Activated naive CD8-positive, alpha-beta T cell treated with anti-CD3 and anti-CD28 coated beads, Interleukin-2, amount 50 U/mL, for 24 hours (primary cell): Measurements from ENCODE around the gene TENM4.

Source experiments
- ATAC-seq: fragments of 150-1000 bp; cut with Tn5 transposase; one replicate; pipeline ENCODE4 v1.10.0; 2021
- DNase-seq: peaks from one replicate; pipeline ENCODE4 v3.0.0; 2021
- H3K27ac Mint-ChIP-seq: one replicate; pipeline ENCODE4 v1.8.0; 2021; ENCODE audit warnings: mild to moderate bottlenecking, mixed read lengths
- H3K27me3 Mint-ChIP-seq: one replicate; pipeline ENCODE4 v1.8.0; 2021; ENCODE audit warnings: mixed read lengths
- H3K36me3 Mint-ChIP-seq: one replicate; pipeline ENCODE4 v1.8.0; 2021; ENCODE audit warnings: low read depth, mixed read lengths
- H3K4me1 Mint-ChIP-seq: one replicate; pipeline ENCODE4 v1.8.0; 2021; ENCODE audit warnings: mixed read lengths
- H3K4me3 Mint-ChIP-seq: one replicate; pipeline ENCODE4 v1.8.0; 2021; ENCODE audit warnings: mild to moderate bottlenecking, moderate library complexity, mixed read lengths
- H3K9me3 Mint-ChIP-seq: one replicate; pipeline ENCODE4 v1.8.0; 2021; ENCODE audit warnings: mixed read lengths

The TENM4 gene

DNA sequence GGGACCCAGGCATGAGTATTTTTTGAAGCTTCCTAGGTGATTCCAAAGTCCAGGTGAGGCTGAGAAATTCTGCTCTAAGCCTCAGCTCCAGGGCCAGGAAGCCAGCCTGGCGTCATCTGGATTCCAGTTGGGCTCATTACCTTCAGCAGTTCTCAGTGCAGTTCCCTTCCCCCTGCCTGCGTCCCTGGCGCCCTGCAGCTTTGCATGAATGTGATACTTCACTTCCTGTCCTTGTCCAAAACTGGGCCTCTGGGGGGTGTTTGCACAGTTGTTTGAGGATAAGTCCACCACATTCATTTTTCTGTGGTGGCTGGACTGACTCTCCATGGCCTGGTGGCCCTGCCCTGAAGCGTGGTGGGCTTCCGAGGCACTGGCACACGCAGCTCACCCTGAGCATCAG lies 98.1 kb downstream of the TENM4 start:
- Mint-ChIP-seq H3K9me3 (no peaks in the 10 kb centered on the region), H3K27me3 (no peaks in the 10 kb centered on the region), H3K36me3 (no peaks in the 10 kb centered on the region), H3K4me3 (no peak overlapping the region), H3K27ac (no peak overlapping the region), H3K4me1 (no peaks in the 10 kb centered on the region)
- ATAC-seq: no peak
- no peak for DNase-seq

DNA sequence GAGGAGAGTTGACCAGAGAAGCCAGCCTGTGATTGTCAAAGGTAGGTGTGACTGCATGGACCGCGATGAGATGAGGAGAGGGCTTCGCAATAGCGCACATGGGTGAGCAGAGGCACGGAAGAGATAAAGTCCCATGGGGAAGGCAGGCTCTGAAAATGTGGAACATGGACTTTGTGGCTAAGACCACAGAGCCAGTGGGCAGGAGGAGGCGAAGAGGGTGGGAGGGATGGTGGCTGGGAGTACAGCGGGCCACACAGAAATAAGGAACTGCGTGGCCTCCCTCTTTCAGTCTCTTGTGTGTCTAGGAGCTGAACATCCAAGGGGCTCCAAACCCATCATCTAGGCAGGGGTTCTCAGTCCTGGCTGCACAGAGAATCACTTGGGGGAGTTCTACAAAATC lies 98.6 kb downstream of the TENM4 start:
- no peak overlapping the region for H3K27ac Mint-ChIP-seq
- no peaks in the 10 kb centered on the region for H3K36me3 Mint-ChIP-seq
- no peaks in the 10 kb centered on the region for H3K4me1 Mint-ChIP-seq
- H3K27me3 Mint-ChIP-seq: no peaks in the 10 kb centered on the region
- no peak overlapping the region for H3K4me3 Mint-ChIP-seq
- no peaks in the 10 kb centered on the region for H3K9me3 Mint-ChIP-seq
- no peak for ATAC-seq
- no peak for DNase-seq

DNA sequence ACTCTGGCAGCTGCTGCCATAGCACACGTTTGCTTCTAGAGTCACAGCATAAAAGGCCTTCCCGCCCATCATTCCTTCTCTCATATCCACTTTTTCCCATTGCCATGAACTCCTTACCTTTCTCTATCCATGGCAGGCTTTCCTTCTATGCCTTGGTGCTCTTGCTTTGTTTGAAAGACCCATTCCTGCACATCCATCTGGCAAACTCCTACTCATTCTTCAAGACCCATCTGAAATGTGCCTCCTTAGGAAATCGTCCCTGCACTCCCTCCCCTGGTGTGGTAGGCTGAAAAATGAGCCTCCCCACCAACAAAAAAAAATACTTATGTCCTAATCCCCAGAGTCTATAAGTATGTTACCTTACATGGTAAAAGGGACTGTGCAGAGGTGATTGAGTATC lies 100.3 kb downstream of the TENM4 start:
- ATAC-seq: no peak
- DNase-seq: no peak
- no peaks in the 10 kb centered on the region for H3K36me3 Mint-ChIP-seq
- no peaks in the 10 kb centered on the region for H3K9me3 Mint-ChIP-seq
- no peaks in the 10 kb centered on the region for H3K27me3 Mint-ChIP-seq
- no peaks in the 10 kb centered on the region for H3K4me1 Mint-ChIP-seq
- no peak overlapping the region for H3K27ac Mint-ChIP-seq
- H3K4me3 Mint-ChIP-seq: no peak overlapping the region

DNA sequence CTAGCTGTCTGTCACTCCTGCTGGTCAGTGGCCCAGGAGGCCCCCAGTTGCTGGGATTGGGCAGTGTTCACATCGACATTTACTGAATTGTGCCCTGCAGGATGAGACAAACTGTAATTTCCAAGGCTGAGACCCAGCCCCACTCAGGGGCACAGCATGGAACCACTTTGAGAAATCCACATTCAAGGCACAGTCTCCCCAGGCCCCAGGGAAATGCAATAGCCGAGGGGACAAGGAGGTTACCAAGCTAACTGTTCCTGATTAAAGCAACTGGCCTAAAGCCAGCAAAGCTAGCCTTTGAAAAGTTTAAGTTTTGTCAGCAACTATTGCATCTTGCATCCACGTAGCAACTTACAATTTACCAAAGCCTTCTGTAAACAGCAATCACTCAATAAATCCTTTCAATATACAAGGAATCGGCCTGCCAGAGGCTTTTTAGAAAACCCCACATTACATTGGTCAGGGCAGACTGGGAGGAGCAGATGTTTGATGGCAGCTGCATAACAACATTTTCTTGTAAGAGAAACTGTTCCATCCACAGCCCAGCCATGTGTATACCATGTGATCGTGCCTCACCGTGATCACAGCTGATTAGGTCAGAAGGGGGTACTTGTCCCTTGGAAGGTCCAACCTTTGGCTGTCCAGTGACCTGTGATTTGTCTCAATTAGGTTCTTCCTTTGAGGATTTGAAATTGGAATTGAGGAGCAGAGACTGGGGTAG lies 103.9 kb downstream of the TENM4 start:
- H3K27me3 Mint-ChIP-seq: no peaks in the 10 kb centered on the region
- no peaks in the 10 kb centered on the region for H3K9me3 Mint-ChIP-seq
- no peaks in the 10 kb centered on the region for H3K4me1 Mint-ChIP-seq
- H3K36me3 Mint-ChIP-seq: no peaks in the 10 kb centered on the region
- no peak for DNase-seq
- no peak overlapping the region for H3K4me3 Mint-ChIP-seq
- ATAC-seq: no peak
- H3K27ac Mint-ChIP-seq: no peak overlapping the region

DNA sequence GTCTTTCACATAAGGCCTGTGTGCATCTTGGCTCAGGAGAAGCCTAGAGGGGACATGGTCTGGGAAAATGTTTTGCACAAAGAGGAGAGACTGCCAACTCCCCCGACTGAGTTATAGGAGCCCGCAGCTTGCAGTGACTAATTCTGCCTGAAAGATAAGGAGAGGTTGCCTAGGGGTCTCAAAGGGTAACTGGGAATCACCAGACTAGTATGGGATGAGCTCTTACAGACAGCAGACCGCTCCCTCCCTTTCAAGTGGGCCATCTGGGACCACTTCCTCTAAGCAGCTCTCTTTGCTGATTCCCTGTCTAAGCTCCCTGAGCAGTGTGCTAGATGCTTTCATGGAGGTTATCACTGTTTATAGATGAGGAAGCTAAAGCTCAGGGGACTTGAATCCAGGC lies 105.1 kb downstream of the TENM4 start:
- Mint-ChIP-seq H3K4me3 (no peak overlapping the region), H3K4me1 (no peaks in the 10 kb centered on the region), H3K27me3 (no peaks in the 10 kb centered on the region), H3K36me3 (no peaks in the 10 kb centered on the region), H3K9me3 (no peaks in the 10 kb centered on the region), H3K27ac (no peak overlapping the region)
- DNase-seq (no peak), ATAC-seq (no peak)

DNA sequence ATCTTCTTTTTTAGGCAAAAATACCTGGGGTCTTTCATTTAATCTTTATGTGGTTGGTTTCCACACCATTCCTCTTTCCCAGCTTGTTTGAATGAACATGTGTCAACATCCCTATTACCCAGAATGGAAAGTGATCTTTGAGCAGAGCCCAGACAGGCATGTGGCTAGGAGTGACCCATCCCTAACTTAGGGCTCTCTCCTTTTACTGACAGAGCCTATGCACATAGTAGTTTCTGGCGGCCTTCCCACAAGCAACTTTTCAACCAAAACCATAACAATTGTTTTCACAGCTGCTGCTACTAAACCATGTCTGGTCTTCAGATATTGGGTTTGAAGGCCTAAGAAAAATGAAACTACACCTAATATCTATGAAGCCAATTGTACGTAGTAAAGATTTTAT lies 107.5 kb downstream of the TENM4 start:
- no peak overlapping the region for H3K27ac Mint-ChIP-seq
- H3K9me3 Mint-ChIP-seq: no peaks in the 10 kb centered on the region
- H3K4me3 Mint-ChIP-seq: no peak overlapping the region
- no peaks in the 10 kb centered on the region for H3K36me3 Mint-ChIP-seq
- no peaks in the 10 kb centered on the region for H3K4me1 Mint-ChIP-seq
- no peak for ATAC-seq
- DNase-seq: no peak
- H3K27me3 Mint-ChIP-seq: no peaks in the 10 kb centered on the region

DNA sequence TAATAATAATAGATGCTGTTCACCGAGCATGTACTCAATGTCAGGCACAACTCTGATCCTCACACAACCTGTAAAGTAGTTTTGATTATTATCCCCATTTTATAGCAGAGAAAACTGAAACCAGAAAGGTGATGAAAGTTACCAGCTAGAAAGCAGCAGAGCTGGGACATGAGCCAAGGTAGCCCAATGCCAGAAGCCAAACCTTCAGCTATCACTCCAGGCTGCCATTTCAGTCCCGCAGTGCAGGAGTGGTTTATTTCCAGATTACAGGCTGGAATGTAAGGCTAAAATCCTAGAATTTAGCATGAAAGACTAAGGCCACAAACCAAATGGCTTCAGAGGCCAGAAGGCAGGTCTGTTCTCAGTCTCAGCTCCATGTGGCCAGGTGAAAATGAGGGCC lies 108.8 kb downstream of the TENM4 start:
- no peak overlapping the region for H3K4me3 Mint-ChIP-seq
- H3K4me1 Mint-ChIP-seq: no peaks in the 10 kb centered on the region
- ATAC-seq: no peak
- H3K27me3 Mint-ChIP-seq: no peaks in the 10 kb centered on the region
- H3K27ac Mint-ChIP-seq: no peak overlapping the region
- DNase-seq: no peak
- H3K9me3 Mint-ChIP-seq: peaks cover 3% of the 10 kb centered on the region
- H3K36me3 Mint-ChIP-seq: no peaks in the 10 kb centered on the region

DNA sequence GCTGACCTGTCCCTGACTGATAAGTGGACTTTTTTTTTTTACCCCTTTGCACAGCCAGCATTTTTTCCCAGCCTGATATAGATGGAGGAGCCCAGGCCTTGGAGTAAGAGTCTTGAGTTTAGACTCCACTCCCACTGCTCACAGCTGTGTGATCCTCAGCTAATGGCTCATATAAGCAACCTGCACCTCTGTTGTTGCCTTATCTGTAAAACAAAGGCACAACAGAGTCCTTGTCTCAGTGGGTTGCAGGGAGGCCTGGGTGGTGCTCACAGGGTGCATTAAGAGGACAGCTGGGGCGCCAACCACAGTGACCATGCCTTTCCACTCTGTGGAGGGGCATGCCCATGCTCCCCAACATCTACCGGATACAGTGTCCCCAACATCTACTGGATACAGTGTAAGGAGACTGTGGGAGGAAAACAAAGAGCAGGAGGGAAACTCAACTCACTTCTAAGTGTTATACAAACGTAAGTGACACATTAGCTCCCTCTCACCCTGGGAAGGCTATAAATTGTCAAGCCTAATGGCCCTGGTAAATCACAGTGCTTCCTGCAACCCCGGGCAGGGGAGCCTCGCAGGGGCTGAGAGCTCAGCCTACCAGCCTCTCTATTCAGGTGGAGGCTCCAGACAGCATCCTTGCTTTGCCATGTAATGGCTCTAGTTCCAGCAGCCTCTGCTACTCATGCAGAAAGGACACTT lies 109.5 kb downstream of the TENM4 start:
- Mint-ChIP-seq H3K4me3 (no peak overlapping the region), H3K9me3 (peaks cover 3% of the 10 kb centered on the region), H3K4me1 (no peaks in the 10 kb centered on the region), H3K36me3 (no peaks in the 10 kb centered on the region), H3K27me3 (no peaks in the 10 kb centered on the region), H3K27ac (no peak overlapping the region)
- DNase-seq (no peak), ATAC-seq (no peak)

DNA sequence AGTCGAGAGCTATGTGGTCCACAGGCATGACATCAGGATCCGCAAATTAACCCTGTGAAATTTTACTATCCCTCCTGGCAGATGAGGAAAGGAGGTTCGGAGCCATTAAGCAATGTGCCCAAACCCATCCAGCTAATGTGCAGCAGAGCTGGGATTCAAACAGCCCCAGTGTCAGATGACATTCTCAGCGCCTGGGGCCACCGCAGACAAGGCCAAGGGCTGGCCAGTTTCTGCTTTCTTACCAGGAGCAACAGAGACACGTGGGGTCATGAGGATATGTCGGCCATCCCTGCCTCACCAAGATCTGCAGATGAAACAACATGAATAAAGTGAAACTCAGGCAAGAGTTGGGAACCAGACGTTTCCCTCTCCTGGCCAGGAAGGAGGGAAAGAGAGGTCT lies 110.2 kb downstream of the TENM4 start:
- no peaks in the 10 kb centered on the region for H3K4me1 Mint-ChIP-seq
- H3K27me3 Mint-ChIP-seq: no peaks in the 10 kb centered on the region
- no peaks in the 10 kb centered on the region for H3K36me3 Mint-ChIP-seq
- H3K9me3 Mint-ChIP-seq: peaks cover 3% of the 10 kb centered on the region
- H3K27ac Mint-ChIP-seq: no peak overlapping the region
- no peak overlapping the region for H3K4me3 Mint-ChIP-seq
- no peak for DNase-seq
- no peak for ATAC-seq

DNA sequence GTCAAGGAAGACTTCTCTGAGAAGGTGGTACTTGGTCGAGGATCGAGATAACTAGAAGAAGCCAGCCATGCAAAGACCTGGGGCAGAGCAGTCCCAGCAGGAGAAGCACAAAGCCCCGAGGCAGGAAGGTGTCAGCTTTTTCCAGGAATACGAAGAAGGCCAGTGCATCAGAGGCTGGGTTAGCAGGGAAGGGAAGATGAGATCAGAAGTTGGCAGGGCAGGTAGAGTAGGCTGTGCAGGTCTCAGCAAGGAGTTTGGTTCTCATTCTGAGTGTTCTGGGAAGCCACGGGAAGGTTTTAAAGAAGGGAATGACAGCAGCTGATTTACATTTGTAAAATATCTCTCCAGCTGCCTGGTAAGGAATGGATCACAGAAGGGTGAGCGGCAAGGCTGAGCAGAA lies 111.3 kb downstream of the TENM4 start:
- no peak for DNase-seq
- H3K36me3 Mint-ChIP-seq: no peaks in the 10 kb centered on the region
- no peak for ATAC-seq
- no peaks in the 10 kb centered on the region for H3K4me1 Mint-ChIP-seq
- H3K27me3 Mint-ChIP-seq: no peaks in the 10 kb centered on the region
- no peak overlapping the region for H3K4me3 Mint-ChIP-seq
- H3K27ac Mint-ChIP-seq: no peak overlapping the region
- H3K9me3 Mint-ChIP-seq: peaks cover 3% of the 10 kb centered on the region

DNA sequence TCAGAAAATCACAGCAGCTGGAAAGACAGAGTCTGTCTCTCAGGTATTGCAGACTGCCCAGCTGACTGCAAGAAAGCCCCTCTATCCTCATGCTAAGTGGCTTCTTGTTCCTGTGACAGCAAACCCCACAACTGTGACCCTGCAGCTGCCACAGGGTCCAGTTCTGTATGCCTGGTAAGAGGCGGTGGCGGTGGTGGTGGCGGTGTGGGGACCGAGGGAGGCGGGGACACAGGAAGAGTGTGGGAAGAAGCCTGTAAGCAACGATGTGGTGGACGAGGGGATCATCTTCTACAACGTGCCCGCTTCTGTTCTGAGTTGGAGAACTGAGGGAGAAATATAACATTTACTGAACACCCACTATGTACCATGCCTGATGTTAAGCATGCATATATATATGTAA lies 112.4 kb downstream of the TENM4 start:
- DNase-seq (no peak), ATAC-seq (no peak)
- no peaks in the 10 kb centered on the region for H3K4me1 Mint-ChIP-seq
- no peaks in the 10 kb centered on the region for H3K36me3 Mint-ChIP-seq
- H3K4me3 Mint-ChIP-seq: no peak overlapping the region
- peaks cover 3% of the 10 kb centered on the region for H3K9me3 Mint-ChIP-seq
- H3K27ac Mint-ChIP-seq: no peak overlapping the region
- H3K27me3 Mint-ChIP-seq: no peaks in the 10 kb centered on the region

DNA sequence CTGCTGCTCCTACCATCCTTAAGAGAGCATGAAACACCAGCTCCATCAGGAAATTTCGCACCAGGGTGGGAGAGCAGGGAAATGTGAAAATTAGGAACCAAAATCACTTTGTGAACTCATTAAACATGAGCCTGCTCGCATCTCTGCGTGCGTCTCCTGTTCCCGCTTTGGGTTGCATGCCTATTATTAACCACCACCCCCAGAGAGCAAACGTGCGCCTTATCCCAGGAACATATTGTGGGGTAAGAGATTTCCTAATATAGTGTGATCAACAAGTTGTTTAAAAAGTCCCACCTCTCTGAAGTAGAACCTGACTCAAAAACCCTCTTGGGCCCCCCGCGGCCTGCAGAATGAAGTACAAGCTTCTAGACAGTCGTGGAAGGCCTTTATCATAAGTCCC lies 115.0 kb downstream of the TENM4 start:
- Mint-ChIP-seq H3K4me1 (no peaks in the 10 kb centered on the region), H3K4me3 (no peak overlapping the region)

DNA sequence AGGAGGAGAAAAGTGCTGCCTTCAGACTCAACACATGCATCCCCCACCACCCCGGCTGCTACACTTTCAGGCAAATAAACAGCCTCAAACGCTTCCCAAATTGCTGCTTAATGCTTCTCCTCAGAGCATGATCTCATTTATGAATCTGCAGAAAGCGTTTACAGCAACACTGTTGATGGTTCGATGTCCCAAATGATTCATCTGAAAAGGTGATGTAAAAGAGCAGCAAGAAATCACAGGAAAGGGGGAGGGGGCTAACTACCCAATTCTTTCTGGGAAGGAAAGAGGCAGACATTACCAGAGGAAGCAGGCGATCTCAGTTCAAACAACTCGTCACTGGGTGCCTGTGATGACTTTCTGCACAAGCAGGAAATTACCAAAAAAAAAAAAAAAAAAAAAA lies 119.6 kb downstream of the TENM4 start:
- Mint-ChIP-seq H3K27ac (no peak overlapping the region), H3K4me3 (no peak overlapping the region), H3K36me3 (no peaks in the 10 kb centered on the region), H3K27me3 (no peaks in the 10 kb centered on the region), H3K9me3 (no peaks in the 10 kb centered on the region), H3K4me1 (no peaks in the 10 kb centered on the region)
- ATAC-seq (no peak), DNase-seq (no peak)

More for the DNA sequence above, 115.0 kb downstream of the TENM4 start:
- Mint-ChIP-seq H3K27me3 (no peaks in the 10 kb centered on the region), H3K27ac (no peak overlapping the region), H3K9me3 (peaks cover 3% of the 10 kb centered on the region), H3K36me3 (no peaks in the 10 kb centered on the region)
- ATAC-seq: no peak
- DNase-seq: no peak

DNA sequence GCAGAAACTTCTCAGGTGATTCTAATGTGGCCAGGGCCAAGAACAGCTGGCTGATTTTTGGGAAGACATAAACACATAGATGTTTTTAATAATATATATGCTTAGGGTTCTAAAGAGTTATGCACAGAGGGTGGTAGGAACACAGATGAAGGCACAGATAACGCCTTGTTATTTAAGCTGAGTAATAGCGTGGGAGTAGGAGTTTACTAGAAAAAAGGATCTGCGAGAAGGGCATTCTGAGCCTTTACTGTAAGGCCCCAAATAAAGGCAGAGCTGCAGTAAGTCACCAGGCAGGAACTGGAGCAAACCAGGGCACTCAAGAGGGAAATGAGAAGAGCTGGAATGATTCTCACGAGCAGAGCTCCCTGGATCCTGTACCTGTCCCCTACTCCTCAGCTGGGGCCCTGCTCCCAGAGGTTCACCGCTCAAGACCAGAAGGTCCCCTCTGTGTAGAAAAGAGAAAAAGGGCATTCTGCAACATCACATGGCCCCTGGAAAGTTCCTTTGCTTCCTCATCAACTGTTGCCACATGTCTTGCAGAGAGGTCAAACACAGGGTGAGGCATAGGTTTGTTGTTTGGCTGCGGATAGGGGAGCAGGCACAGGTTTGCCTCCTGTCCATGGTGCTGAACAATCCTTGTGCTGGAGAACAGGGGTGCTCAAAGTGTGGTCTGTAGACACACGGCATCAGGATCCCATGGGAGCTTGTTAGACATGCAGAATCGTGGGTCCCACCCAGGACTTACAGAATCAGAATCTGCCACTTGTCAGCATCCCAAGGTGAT lies 125.7 kb downstream of the TENM4 start:
- no peaks in the 10 kb centered on the region for H3K36me3 Mint-ChIP-seq
- no peak overlapping the region for H3K4me3 Mint-ChIP-seq
- no peak overlapping the region for H3K27ac Mint-ChIP-seq
- H3K9me3 Mint-ChIP-seq: no peaks in the 10 kb centered on the region
- no peaks in the 10 kb centered on the region for H3K4me1 Mint-ChIP-seq
- no peak for DNase-seq
- ATAC-seq: no peak
- H3K27me3 Mint-ChIP-seq: peaks cover 3% of the 10 kb centered on the region

DNA sequence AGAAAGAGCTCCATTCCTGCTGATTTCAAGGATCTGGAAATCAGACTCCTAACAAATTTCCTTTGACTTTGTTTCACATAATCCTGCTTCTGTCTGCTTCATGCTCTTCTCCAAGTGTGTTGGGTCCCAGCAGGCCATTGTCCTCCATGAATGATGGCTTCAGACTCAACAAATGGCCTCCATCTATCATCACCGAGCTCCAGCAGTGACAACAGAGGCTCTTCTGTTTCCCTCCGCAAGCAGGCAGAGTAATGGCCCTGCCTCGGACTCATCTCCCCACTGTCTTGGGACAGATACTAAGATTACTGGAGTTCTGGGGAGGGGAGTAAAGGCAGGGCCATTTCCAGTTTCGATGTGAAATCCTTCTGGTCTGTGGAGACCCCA lies 127.3 kb downstream of the TENM4 start:
- H3K27ac Mint-ChIP-seq: no peak overlapping the region
- DNase-seq: no peak
- no peak overlapping the region for H3K4me3 Mint-ChIP-seq
- H3K27me3 Mint-ChIP-seq: peaks cover 3% of the 10 kb centered on the region
- H3K9me3 Mint-ChIP-seq: no peaks in the 10 kb centered on the region
- ATAC-seq: no peak
- no peaks in the 10 kb centered on the region for H3K36me3 Mint-ChIP-seq
- H3K4me1 Mint-ChIP-seq: no peaks in the 10 kb centered on the region
